NT2/D1 (cell line): Measurements from ENCODE around the gene MRPS15.

Experiments used
- SUZ12 ChIP-seq: IDR thresholded peaks from 2 replicates; pipeline ENCODE4 v1.6.1; 2011; ENCODE audit not compliant: insufficient read length, insufficient read depth; ENCODE audit errors: extremely low read depth
- YY1 ChIP-seq: IDR thresholded peaks from 2 replicates; pipeline ENCODE4 v1.6.1; 2011; ENCODE audit not compliant: insufficient read length, insufficient read depth
- ZNF274 ChIP-seq: IDR thresholded peaks from 2 replicates; pipeline ENCODE4 v1.6.1; 2011; ENCODE audit warnings: mild to moderate bottlenecking, low read depth, low read length

GRCh38 chr1:36419569-36419968, 44.6 kb downstream of the MRPS15 start:
- TF ChIP-seq YY1 (no peak), ZNF274 (no peak), SUZ12 (no peak)
